HG02884 (cell line): ENCODE results near the gene HOXD10.

ENCODE experiments used
- ATAC-seq: cut with Tn5 transposase; IDR thresholded peaks from one replicate; pipeline ENCODE4 v1.9.1; 2021; ENCODE audit warnings: mild to moderate bottlenecking, moderate library complexity; ENCODE audit not compliant: unreplicated experiment

The HOXD10 gene

DNA sequence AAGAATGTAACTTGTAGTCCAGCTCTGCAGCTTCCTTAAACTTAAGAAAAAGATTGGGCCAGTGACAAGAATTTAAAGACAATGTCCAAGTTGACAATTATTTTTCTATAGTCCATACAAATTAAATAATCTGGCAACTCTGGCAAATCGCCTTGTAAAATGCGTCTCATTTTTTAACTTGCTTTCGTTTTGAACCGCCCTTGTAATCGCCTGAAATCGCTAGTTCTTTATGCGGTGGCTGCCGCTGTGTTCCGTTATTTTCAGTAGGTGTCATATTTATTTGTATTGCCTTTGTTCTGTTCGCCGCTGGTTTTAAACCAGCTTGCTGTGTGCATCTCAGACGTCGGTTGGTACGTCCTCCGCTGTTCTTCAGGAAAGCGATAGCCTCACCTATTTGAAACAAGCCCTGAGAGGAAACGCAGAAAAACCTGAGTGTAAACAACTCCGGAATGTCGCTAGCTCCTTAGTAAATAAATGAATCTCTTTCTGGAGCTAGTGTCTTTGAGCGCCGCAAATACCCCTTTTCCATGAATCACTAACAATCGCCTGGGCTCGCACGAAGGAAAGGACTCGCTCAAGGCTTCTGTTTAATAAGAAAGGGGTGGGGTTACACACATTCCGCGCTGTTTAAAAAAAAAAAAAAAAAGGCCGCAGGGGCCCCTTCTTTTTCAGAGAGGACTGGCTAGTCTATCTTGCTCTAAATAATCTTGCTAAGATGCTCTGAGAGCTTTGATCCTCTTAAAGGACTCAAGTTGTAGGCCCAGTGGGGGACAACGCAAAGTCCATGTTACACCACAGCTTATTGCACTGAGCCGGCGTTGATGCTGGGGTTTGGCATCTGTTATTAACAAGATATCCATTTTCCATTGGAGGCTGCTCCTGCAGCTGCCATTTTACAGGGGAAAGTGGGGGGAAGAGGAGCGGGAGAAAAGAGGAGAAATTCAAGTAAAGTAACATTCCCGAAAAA lies 15.9 kb downstream of the HOXD10 start:
- ATAC-seq: no peak

DNA sequence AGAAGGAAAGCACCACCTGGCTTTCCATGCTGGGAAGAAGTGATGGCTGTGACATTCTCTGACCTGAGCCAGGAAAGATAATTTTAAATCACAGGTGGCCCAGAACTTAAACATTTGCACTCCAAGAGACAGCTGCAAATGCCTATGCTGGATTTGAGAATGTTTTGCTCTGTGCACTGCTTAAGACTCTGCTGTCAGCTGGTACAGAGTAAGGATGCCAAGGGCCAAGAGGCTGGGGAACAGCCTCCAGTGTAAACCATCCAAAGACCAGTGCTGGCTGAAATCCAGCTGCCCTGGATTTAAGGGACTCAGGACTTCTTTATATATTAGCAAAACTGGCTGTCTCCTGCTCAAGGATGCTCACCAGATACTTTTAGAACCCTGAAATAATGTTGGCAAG lies 16.8 kb downstream of the HOXD10 start:
- ATAC-seq: no peak

DNA sequence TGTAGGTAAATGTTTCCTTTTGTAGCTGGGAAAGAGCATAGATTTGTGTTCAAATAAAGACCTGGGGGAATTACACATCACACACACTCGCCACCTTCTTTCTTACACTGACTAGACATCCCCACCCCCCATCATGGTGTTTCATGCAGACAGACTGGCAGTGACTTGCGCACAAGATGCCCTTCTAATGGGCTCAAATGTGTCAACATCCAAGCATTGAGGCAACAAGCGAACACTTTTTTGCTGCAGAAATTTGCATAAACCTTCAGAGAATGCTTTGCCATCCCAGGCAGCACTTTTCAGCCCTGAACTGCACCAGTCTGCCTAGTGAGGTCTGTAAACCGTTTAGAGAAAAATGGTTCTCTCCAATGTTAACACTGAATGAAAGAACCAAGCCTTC lies 17.5 kb downstream of the HOXD10 start:
- no peak for ATAC-seq

DNA sequence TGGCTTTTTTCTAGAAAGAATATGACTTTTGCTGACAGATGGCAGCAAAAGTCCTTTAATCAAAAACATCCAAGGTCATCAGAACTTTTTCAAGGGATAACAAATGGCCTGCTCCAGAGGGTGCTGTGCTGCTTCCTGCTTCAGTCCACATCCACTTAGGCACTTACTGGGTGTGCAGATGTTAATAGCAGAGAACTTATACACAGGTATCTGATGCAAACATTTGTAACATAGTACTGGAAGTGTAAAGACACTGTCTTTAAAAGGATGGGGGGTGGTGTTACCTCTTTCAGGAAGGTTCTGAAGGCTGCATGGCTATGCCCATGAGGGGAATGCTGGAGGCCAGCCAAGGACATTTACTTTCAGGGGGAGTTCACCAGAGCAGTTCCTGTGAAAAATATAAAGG lies 18.5 kb downstream of the HOXD10 start:
- no peak for ATAC-seq

DNA sequence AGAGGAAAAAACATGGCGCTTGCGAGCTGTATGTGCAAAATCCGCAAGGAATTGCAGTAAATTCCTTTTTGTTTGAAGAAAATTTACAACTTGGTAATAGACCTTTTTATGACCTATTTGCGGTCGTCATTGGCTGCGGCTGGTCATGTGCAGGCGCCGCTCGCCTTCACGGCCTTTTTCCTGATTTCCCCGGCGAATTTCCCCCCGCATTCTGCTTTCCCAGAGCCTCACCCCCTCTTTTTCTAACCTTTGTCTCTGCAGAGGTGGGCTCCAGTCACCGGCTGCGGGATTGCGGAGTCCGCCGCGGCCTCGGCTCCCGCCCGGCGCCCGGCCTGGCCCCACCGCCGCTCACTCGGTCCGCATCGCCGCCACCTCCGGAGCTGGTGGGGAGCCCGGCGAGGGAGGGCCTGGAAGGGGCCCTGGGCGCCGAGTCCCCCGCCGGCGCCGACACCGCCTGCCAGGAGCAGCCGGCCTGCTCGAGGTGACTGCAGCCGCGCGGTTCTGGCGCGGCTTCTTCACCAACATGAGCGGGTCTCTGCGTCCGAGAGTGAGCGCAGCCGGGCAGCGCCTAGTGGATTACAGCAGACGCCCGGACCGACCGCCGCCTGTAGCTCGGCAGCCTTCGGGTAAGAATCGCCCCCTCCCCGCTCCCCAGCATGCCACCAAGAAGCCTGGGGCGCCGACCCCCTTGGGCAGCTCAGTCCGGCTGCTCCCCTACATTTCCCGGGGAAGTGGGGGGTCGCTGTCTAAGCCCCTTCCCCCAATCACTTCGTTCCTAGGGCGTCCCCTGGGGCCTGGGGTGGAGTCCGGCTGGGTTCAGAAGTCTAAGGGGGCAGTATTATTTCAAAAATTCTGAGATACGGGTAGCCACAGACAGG lies 20.0 kb downstream of the HOXD10 start:
- ATAC-seq: no peak

DNA sequence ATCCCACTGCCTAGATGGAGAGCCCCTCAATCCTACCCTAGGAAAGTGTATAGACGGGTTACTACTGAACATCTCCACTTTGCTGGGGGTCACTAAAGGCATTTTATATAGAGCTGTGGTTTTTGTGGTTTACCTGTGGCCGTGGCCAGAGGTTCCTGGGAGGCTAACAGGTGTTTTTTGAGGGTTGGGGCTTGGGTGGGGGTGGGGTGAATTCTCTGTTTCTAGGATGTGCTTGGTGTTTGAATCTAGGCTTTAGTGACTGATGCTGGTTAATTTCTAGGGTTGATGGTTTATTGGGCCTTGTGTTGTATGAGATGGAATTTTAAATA lies 20.6 kb downstream of the HOXD10 start:
- no peak for ATAC-seq

DNA sequence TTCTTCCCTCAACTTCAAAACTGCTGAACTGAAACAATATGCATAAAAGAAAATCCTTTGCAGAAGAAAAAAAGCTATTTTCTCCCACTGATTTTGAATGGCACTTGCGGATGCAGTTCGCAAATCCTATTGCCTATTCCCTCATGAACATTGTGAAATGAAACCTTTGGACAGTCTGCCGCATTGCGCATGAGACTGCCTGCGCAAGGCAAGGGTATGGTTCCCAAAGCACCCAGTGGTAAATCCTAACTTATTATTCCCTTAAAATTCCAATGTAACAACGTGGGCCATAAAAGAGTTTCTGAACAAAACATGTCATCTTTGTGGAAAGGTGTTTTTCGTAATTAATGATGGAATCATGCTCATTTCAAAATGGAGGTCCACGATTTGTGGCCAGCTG lies 21.3 kb downstream of the HOXD10 start:
- ATAC-seq: no peak

DNA sequence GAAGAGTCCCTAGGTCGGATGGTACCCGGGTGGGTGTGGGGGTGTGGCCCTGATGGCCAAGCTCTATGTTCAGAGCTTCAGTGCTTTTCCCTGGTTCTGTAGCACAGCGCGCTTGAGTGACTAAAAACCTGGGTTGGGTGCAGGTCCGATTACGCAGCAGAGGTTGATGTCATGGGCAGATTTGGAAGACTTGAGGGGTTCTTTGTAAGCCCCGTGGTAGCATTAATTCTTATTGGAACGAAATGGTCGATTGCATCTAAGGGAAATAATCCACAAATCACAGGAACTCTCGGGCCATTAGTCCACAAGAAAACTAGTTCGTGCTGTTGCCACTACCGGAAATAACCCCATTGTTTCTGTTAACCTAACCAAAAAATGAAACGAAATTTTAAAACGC lies 21.9 kb downstream of the HOXD10 start:
- ATAC-seq: no peak

DNA sequence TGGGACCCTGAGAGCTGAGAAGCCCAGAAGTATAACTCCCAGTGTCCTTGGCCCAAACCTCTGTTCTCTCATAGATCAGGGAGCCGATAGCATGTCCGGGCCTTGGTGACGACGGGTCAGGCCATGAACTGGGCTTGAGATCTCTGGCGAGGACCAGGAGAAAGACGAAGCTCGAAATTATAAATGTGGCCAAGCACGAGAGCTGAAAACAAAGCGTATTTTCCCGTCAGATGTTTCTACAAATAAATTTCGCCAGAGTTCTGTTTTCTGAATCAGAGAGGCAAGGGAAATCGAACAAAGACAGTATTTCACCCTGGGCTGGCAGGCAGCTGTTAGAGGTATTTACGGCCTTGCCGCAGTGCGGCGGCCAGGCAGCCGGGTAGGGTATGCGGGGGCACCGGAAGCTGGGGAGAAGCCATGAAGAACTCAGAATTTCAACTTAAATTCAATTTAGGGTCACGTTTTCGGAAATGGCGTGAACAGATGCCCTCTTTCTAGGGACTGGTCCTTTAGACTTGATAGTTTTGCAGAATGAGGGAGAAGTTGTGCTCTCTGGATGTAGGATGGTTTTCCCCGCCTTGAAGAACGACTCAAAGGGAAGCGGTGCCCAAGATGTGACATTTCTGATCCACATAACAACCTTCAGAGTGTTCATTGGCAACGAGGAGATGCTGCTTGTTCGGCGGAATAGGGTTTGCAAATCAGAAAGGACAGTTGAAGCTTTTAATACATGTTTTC lies 22.5 kb downstream of the HOXD10 start:
- no peak for ATAC-seq

DNA sequence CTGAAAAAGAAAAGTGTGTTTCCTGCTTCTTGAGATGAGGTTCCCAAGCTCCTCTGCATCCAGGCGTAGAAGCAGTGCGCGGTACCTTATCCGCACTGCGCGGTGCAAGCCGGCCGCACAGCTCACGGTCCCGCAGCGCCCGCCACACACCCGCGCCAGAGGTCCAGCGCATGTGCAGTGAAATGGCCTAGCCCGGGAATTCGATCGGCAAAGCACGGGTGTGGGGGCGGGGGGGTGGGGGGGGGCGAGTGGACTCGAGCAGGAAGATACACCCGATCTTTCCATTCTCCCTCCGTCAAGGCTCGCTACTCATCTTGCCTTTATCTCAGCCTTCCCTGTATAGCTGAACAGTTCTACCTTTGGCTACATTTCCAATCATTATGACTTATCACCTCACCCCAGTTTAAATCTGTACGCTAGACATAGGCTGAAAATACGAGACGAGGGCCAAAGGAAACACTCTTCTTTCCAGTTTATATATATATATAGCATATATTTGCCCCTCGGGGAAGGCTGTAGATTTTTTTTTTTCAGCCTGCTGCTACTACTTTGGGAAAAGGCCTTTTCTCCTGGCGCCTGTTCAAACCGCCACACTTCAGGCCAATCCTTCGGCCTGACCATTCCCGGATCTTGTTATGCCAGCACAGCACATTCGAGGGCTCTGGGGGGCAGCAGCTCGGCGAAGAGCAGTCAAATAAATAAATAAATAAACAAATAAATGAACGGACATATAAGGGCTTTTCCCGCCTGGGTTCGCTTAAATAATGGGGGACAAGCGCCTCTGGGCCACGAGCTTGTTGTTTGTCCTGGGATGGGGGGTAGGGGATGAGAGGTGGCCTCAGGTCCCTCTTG lies 23.3 kb downstream of the HOXD10 start:
- ATAC-seq: no peak

DNA sequence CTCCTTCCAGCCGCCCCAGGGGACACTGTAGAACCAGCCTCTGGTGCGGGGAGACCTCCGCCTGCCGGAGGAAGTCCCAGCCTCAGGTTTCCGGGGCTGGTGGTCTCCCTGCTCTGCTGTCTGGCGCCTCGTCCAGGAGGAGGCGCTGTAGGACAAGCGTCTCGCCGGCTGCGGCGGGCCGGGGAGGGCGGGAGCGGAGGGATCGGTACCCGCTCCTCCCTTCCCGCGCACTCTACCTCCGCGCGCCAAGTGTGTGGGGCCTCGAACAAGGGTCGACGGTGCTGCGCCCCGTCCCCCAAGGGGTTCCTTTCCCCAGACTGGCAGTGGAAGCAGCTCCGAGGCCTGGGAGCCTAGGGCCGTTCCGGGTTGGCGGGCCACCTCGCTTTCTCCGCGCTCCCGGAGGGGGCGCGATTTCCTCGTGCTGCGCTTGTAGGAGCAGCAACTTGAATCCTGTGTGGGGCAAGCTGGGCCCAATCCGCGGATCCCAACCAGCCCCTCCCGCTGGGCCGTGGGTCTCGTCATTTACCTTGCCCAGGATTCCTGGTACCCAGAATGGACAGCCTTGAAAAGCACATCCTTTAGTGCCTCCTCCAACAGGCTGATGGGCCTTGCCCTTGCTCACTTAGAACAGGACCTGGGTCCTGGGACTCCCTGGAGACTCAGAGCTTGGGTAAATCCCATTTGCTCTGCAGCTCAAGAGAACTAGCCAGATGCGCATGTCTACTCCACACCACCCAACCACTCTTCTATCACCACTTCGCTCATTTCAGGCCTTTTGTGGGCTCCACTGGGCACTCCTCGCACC lies 24.1 kb downstream of the HOXD10 start:
- ATAC-seq: peak; percentile 89

DNA sequence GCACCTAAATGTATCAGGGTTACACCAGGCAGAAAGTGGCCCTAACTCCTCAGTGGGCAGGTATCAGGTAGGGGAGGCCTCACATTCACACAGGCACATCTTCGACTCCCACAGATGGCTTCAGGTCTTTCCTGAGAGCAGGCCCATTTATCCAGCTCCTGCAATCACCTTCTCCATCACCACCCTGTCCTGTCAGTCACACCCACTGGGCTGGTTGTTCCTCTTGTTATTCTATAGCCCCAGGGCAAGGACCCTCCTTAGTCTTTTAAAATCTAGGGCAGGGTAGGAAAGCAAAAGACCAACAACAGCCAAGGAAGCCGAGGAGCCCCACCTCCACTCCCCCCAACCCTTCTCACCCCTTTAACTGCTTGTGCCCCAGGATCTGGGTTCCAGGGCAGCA lies 25.7 kb downstream of the HOXD10 start:
- no peak for ATAC-seq

DNA sequence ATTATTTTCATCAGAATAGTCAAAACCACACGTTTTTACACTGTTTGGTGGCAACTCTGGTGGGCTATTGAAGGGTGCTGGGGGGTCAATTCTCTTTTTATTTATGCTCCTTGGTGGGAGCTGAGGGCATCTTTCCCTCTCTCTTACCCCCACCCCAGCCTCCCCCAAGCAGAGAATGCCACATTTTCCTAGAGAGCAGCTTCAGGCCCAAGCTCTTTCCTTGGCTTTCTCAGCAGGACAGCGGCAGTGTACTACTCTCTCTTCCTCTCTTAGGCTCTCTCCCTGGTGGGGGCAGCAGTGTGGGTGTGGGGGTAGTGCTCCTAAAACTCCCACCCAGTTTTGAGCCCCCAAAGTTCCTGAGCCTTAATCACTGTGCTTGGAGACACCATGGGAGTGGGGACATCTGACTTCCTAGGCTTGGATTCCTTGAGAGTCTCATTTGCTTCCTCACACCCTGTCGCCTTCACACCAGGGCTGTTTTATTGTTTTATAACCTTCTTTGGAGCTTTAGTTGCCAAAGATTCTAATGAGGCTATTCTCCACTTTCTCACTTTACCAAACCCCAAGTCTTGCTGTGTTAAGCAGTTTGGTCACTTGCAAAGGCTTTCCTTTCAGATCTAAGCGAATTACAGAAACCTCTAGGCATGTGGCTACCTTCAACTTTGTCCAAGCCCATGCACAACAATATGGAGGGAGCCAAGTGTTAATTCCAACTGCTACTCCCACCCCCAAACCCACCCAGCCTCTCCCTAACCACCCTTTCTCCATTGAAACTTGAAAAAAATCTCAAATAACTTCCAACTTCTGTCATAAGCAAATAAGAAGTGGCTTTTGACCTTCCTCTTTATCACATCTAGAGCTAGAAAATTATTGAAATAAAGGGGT lies 28.7 kb downstream of the HOXD10 start:
- no peak for ATAC-seq

DNA sequence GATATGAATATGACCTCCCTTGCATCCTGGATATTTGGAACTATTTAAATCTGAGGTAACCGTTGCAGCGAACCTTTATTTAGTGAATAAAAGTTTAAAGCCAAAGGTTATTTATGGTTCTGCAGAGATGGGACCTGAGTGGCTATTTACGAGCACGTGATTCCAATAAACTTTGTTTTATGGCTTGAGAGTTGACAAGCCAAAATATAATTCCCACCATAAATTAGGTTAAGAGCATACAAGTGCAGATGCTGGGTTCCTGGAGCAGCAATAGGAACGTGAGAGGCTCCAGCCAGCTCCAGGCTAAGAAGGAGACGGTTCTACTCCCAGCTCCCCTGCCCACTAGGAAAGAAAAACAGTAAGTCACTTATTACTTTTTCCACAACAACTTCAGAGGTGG lies 29.5 kb downstream of the HOXD10 start:
- no peak for ATAC-seq

DNA sequence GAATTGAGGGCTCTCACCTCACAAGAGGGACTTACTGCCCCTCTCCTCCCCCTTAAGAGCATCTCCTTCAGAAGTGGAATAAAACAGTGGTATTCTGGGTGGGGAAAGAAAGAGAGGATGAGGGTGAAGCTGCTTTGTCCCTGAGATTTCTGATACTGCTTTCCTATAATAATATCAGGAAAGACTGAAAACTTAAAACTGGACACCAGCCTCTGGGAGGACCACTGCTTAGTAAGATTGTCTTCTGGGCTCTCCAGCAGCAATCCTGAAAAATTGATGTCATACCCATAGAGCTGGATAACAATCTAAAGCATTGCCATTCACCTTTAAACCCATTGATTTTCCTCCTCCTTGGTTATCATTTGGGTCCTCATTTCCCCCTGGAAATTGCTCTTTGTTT lies 30.1 kb downstream of the HOXD10 start:
- ATAC-seq: no peak

DNA sequence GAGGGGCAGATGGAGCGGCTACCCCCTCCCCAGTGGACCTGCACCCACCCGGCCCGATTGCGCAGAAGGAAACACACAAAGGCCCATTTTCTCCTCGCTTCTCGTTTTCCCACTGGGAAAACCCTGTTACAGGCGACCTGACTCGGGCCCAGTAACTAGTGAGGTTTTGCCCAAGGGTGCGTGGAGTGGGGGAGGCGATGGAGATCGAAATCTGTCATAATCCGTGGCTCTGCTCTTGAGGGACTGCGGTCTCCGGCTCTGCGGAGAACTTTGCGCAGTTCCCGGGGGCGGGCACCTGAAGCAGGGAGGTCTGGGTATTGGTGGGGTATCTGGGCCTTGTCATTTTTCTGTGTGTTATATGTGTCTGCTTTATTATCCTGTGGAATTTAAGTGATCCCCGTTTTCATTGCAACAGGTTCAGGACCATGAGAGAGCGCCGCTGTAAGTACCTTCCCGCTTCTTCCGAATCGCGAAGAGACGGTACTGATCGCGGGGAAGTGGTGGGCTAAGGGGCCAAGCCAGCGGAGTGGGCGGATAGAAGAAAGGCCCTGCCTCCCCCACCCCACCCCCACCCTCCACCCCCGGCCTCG lies 30.7 kb downstream of the HOXD10 start:
- ATAC-seq: no peak

DNA sequence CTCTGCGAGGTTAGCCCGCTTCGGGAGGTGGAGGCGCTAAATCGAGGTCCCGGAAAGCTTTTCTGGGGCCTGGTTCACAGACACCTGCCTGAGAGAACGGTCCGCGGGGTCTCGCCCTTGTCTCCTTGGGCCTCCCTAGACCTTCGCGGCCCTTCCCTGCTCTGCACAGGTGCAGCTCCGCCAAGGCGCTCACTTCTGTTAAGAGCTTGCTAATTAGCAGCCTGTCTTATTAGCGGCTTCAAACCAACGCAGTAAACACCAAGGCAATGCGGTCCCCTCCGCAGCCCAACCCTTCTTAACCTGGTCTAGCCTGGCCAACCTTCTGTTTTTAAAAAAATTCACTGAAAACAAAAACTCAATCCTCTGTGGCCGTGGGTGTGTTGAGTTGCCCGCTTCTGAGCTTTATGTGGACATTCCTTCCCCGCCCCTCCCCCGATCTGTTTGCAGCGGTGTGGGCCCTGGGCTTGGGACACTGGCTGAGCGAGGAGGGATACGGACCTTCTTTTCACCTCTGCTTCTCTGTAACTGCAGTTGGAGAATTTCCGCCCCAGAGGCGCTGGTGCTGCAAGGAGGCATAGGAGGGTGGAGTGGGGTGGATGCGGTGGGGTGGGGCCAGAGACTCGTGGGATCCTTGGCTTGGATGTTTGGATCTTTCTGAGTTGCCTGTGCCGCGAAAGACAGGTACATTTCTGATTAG lies 31.4 kb downstream of the HOXD10 start:
- no peak for ATAC-seq
